A172 (cell line): Measurements from ENCODE around the gene SH3RF2. TPM values are rescaled to one million over a fixed set of nuclear protein-coding genes. Genes with fewer than 3 reads are reported as not detected.
A peak's percentile ranks its signal among the peaks of the same experiment; 100 is the strongest.

ENCODE experiments used
- DNase-seq: peaks from one replicate; pipeline ENCODE4 v3.0.0-alpha.2; 2015; ENCODE audit warnings: low spot score
- total RNA-seq: library from RNA; depleted of rRNA; stranded (reverse); fragments of >200 nt; shearing (Covaris generic); gene quantifications from 2 replicates; pipeline ENCODE4 v1.2.3, GENCODE V29; 2014

Gene SH3RF2
- total RNA-seq, 1 experiment from 2014 or later: 5.9 TPM

DNA sequence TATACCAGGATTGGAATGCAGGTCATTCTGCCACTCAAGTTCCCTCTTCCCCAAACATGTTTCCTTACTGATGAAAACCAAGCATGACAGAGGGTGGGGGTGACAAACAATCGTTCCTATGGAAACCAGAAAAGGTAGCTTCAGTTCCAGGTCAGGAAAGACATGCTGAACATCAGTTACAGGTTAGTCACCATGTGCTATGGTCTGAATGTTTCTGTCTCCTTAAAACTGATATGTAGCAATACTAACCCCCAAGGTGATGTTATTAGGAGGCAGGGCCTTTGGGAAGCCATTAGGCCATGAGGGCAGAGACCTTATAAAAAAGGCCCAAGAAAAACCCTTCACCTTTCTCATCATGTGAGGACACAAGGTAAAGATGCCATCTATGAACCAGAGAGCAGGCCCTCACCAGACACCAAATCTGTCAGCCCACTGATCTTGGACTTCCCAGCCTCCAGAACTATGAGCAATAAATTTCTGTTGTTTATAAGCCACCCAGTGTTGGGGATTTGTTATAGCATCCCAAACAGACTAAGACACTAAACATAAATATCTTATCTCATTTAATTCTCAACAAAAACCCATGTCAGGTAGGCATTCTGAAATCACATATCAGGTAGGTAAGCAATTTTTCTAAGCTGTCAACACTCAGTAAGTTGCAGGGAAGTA, 15.7 kb upstream of the SH3RF2 start:
- DNase-seq: no peak

DNA sequence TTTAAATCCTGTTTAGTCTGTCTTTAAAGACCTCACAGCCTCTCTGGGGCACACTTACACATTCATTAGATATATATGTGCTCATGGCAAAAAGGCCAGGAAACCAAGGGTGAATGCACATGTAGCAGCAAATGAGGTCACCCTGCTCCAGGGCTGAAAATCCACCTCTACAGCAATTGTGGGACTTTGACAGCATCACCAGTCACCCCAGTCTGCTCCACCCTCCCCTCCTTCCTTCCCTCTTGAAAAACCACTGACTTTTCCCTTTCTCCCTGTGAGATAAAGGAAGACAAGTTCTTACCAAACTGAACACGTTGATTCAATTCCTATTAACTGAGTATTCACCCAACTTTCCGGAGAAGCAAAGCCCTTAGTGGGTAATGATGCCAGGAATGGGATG, 15.2 kb upstream of the SH3RF2 start:
- DNase-seq: no peak

DNA sequence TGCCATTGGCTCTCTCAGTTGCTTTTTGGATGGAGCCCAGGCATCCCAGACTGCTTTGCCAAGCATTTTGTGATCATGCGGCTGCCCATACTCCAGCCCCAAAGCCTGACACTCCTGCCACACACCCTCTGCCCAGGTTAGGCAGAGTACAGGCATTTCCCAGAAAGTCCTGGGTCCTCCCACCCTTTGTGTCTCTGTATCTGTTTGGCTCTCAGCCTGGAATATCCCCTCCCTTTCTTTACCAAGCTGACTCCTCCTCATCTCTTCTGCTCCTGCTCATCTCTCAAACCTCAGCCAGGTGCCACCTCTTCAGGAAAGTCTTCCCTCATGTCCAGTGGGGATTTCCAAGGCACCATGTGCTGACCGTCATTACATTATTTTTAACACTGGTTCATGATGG, 14.3 kb upstream of the SH3RF2 start:
- no peak for DNase-seq

DNA sequence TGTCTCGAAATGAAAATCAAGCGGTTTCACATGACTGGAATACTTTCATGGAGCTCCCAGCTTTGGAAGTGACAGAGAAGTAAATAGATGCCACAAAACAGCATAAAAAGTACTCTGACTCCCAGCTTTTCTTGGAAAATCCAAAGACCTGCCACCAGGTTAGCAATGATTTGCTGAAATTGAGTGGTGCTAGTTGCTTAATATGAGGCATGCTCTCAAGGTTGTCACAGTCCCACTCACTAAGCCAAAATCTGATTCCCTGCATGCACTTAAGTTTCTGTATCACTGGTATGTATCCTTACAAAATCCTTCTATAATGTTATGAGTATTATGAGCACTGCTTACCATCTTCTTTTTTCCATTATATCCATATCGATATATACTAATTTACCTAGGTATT, 13.0 kb upstream of the SH3RF2 start:
- no peak for DNase-seq

DNA sequence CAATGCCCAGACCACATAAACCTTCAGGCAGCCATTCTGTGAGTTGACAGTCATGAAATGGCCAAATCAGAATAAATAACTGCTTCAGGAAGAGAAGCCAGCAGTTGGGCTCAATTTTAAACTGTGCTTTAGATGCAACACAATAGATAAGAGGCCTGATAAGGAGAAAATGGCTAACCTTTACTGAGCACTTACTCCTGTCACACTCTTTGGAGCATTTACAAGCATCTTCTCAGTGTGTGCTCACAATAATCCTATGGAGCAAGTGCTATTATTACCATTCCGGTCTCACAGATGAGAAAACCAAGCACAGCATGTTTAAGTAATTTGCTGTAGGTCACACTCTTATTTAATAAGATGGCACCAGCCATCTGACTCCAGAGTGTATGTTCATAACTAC, 11.5 kb upstream of the SH3RF2 start:
- DNase-seq: no peak

- peak; percentile 97 for DNase-seq
Measured at GRCh38 chr5:145925353-145925752, 11.0 kb upstream of the SH3RF2 start.

DNA sequence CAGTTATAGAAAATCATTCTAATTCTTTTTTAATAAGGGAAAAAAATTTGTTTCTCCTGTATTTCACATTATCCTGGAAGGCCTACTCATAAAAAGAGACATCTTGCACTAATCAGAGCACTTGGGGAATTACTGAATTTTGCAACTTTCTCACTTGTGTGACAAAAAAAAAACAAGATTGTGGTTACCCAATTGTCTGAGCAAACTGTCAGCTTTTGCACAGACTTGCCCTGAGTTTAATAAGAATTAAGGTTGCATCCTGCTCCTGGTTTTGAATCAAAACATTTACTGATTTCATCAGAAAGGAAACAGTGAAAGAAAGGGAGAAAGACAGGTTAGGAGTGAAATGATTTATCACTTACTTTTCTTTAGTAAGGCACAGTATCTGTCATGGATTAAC, 10.6 kb upstream of the SH3RF2 start:
- peak; percentile 60 for DNase-seq

GRCh38 chr5:145931718-145932117, 4.7 kb upstream of the SH3RF2 start:
- no peak for DNase-seq

- no peak for DNase-seq
Measured at GRCh38 chr5:145934276-145934675, 2.1 kb upstream of the SH3RF2 start.

- DNase-seq: peak; percentile 91
Measured at GRCh38 chr5:145937432-145938250, 1.3 kb downstream of the SH3RF2 start.

DNA sequence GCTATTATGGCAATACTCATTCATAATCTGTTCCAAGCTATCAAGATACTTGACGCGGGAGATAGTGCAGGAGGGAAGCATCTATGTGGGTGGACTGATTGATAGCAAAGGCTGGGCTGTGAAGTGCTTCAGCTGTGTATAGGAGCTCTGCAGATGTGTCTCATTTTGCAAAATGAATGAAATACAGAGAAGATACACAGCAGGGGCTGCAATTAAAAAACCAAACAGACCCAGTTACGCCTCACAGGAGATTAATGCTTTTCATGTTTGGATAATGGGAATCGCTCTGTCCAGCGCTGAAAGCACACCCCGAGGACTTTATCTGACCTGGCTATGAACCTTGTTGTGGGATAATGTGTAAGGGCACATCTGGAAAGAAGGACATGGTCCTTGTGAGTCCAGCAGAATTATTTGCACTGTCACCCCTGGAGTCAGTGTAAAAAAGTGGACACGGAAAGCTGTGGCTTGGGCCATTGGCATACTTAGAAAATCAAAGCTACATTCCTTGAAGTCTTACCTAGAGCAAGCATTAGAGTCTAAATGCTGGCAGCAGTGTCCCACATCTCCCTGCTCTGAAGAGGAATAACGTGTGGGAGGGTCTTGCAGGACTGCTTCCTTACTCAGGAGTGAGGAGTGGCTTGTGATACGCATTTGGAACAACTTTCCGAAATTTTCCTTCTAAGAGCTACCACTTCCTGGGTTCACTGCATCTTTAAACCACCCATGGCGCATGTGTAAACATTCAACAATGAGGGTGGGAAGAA, 2.6 kb downstream of the SH3RF2 start:
- peak; percentile 59 for DNase-seq

GRCh38 chr5:145939540-145940065, 3.2 kb downstream of the SH3RF2 start:
- DNase-seq: no peak

- no peak for DNase-seq
Measured at GRCh38 chr5:145941096-145941447, 4.7 kb downstream of the SH3RF2 start.

GRCh38 chr5:145941448-145942130, 5.2 kb downstream of the SH3RF2 start:
- DNase-seq: peak; percentile 74

DNA sequence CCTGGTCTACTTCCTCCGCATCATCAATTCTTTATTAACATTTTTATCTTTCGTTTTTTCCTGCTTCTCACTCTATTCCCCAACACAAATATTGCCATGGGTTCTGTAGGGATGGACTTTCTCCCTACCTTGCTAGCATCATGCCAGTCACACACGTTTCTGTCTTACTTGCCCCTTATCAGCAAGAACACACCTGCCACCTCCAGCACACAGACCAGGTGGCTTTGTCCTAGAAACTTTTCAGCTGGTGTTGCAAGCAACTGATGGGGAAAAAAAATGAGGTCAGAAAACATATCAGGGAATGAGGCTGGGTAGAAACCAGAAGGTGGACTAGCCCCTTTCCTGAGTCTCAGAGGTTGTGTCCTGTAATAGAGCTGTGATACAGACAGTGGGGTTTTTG, 5.8 kb downstream of the SH3RF2 start:
- DNase-seq: no peak

DNA sequence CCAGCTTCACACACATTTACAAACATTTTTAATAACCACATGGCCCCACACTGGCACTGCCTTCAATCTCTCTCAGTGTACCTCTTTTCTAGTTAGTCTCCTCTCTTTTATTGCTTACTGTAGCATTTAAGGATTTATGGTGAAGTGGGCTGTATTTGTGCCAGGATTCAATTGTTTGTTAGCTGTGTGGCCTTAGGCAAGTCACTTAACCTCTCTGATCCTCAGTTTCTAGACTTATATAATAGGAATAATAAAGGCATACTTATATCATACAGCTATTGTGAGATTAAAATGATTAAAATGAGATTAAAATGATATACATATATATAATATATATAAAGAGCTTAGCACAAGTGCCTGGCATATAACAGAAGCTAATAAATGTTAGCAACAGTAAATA, 6.4 kb downstream of the SH3RF2 start:
- DNase-seq: no peak

DNA sequence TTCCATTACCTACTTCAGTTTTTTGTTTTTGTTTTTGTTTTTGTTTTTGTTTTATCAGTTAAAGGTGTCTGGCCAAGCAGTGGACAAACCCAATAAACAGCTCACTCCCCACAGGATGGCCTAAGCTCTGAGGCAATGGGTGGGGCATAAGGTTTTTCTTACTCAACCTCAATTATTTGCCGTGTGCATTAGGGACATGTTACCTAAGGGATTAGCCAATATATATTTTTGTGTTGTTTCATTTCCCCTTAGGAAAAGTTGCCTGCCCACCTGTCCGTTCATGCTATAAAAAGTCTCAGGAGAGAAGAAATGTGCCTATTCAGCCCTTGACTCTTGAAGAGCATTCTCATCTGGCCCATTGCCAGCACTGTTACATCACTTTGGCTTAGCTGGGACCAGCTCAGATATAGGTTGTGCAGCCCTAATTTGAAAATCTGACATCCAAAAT, 7.3 kb downstream of the SH3RF2 start:
- no peak for DNase-seq

DNA sequence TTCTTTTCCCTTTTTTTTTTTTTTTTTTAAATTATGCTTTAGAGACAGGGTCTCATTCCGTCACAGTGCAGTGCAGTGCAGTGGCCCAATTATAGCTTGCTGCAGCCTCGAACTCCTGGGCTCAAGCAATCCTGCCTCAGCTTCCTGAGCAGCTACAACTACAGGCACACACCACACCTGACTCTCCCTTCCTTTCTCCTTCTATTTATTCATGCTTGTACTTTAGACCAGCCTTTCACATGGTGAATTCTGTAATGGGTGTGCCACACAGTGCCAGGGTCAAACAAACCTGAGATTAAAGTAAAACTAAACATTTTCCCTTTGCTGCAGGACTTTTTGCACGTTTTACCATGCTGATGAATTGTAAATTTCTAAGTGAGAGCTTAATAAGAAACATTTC, 8.0 kb downstream of the SH3RF2 start:
- no peak for DNase-seq

- DNase-seq: no peak
Measured at GRCh38 chr5:145945620-145946111, 9.3 kb downstream of the SH3RF2 start.

GRCh38 chr5:145946112-145946861, 9.9 kb downstream of the SH3RF2 start:
- DNase-seq: peak; percentile 100

GRCh38 chr5:145947581-145947980, 11.2 kb downstream of the SH3RF2 start:
- DNase-seq: no peak
